Measurements from ENCODE around the gene GALNT7. TPM values are rescaled to one million over a fixed set of nuclear protein-coding genes. Genes with fewer than 3 reads are reported as not detected.

GALNT7 gene
- total RNA-seq, 4 donors from 2014 or later = 31.4 to 124 (median 105) TPM

GRCh38 chr4:173319696-173320095 lies 151.1 kb downstream of the GALNT7 start:
- H3K36me3 ChIP-seq = peaks cover 0 to 23% (median 0%) of the 10 kb centered on the region in 4 donors
- DNase-seq = no peak
- intact Hi-C loops (cut with DNase I; ENCODE audit: low total_unique reads) = loop anchor here (5.0 kb wide), 2 partner anchors 83 to 98 kb away; no protein-coding TSS in a partner anchor
- H3K27me3 ChIP-seq = no peaks in the 10 kb centered on the region
- 89 to 90% methylated on average over 2 of the region's 2 CpGs for WGBS, 2 donors (ENCODE audit: low coverage in 1 of 2)
- no peak overlapping the region for H3K27ac ChIP-seq
- H3K9me3 ChIP-seq = no peaks in the 10 kb centered on the region
- H3K4me3 ChIP-seq = no peak overlapping the region
- TF ChIP-seq POLR2A (IDR thresholded peaks at IDR 0.05) (no peak), CTCF (IDR thresholded peaks at IDR 0.05) (no peak), POLR2AphosphoS5 (IDR thresholded peaks at IDR 0.05) (no peak), EP300 (IDR thresholded peaks at IDR 0.05; ENCODE audit: low read depth) (no peak)
- H3K4me1 ChIP-seq = no peaks in the 10 kb centered on the region
- in situ Hi-C loops (cut with MboI; ENCODE audit: low pct_ligation_motif_present in 1 of 4, low pct_unique_long_range_greater_than_20kb in 1 of 4, low sequenced_read_pairs in 3 of 4) = loop anchor here in 3 of 4 donors (5.0 to 10.0 kb wide), 3 partner anchors 95 to 175 kb away; no protein-coding TSS in a partner anchor

GRCh38 chr4:173325007-173325736 lies 156.6 kb downstream of the GALNT7 start:
- H3K27me3 ChIP-seq = no peaks in the 10 kb centered on the region
- no peak overlapping the region for H3K4me3 ChIP-seq
- H3K4me1 ChIP-seq = no peaks in the 10 kb centered on the region
- 93 to 100% methylated on average over 2 to 5 of the region's 5 CpGs for WGBS, 2 donors (ENCODE audit: low coverage in 1 of 2)
- intact Hi-C loops (cut with DNase I; ENCODE audit: low total_unique reads) = no loop called here
- TF ChIP-seq EP300 (IDR thresholded peaks at IDR 0.05; ENCODE audit: low read depth) (no peak), POLR2A (IDR thresholded peaks at IDR 0.05) (no peak), POLR2AphosphoS5 (IDR thresholded peaks at IDR 0.05) (no peak), CTCF (IDR thresholded peaks at IDR 0.05) (no peak)
- no peaks in the 10 kb centered on the region for H3K9me3 ChIP-seq
- H3K27ac ChIP-seq = no peak overlapping the region
- H3K36me3 ChIP-seq = peaks cover 0 to 31% (median 2%) of the 10 kb centered on the region in 4 donors
- in situ Hi-C loops (cut with MboI; ENCODE audit: low pct_ligation_motif_present in 1 of 4, low pct_unique_long_range_greater_than_20kb in 1 of 4, low sequenced_read_pairs in 3 of 4) = loop anchor here in 1 of 4 donors (10.0 kb wide), 1 partner anchor 170 kb away; no protein-coding TSS in a partner anchor
- DNase-seq = no peak

- DNase-seq = no peak
- H3K27me3 ChIP-seq = no peaks in the 10 kb centered on the region
- in situ Hi-C loops (cut with MboI; ENCODE audit: low pct_ligation_motif_present in 1 of 4, low pct_unique_long_range_greater_than_20kb in 1 of 4, low sequenced_read_pairs in 3 of 4) = loop anchor here in 1 of 4 donors (10.0 kb wide), 1 partner anchor 166 kb away; no protein-coding TSS in a partner anchor
- no peak overlapping the region for H3K4me3 ChIP-seq
- TF ChIP-seq POLR2A (IDR thresholded peaks at IDR 0.05) (no peak), POLR2AphosphoS5 (IDR thresholded peaks at IDR 0.05) (no peak), CTCF (IDR thresholded peaks at IDR 0.05) (no peak), EP300 (IDR thresholded peaks at IDR 0.05; ENCODE audit: low read depth) (no peak)
- intact Hi-C loops (cut with DNase I; ENCODE audit: low total_unique reads) = no loop called here
- peaks cover 0 to 18% (median 5%) of the 10 kb centered on the region in 4 donors for H3K36me3 ChIP-seq
- no peak overlapping the region for H3K27ac ChIP-seq
- WGBS, 2 donors (ENCODE audit: low coverage in 1 of 2) = 89 to 91% methylated on average over 3 to 5 of the region's 5 CpGs
- peaks cover 3 to 24% (median 16%) of the 10 kb centered on the region in 4 donors for H3K4me1 ChIP-seq
- H3K9me3 ChIP-seq = no peaks in the 10 kb centered on the region
Observed at GRCh38 chr4:173328236-173328901, 159.8 kb downstream of the GALNT7 start.

GRCh38 chr4:173330590-173330989 lies 162.0 kb downstream of the GALNT7 start:
- H3K4me3 ChIP-seq = no peak overlapping the region
- DNase-seq = no peak
- TF ChIP-seq POLR2AphosphoS5 (IDR thresholded peaks at IDR 0.05) = no peak
- no peak for TF ChIP-seq CTCF (IDR thresholded peaks at IDR 0.05)
- TF ChIP-seq EP300 (IDR thresholded peaks at IDR 0.05; ENCODE audit: low read depth) = no peak
- no peak for TF ChIP-seq POLR2A (IDR thresholded peaks at IDR 0.05)
- peaks cover 3 to 28% (median 17%) of the 10 kb centered on the region in 4 donors for H3K4me1 ChIP-seq
- no peak overlapping the region for H3K27ac ChIP-seq
- peaks cover 0 to 13% (median 5%) of the 10 kb centered on the region in 4 donors for H3K36me3 ChIP-seq
- no peaks in the 10 kb centered on the region for H3K27me3 ChIP-seq
- WGBS, 2 donors (ENCODE audit: low coverage in 1 of 2) = 90 to 95% methylated on average over 2 of the region's 2 CpGs
- H3K9me3 ChIP-seq = no peaks in the 10 kb centered on the region
- in situ Hi-C loops (cut with MboI; ENCODE audit: low pct_ligation_motif_present in 1 of 4, low pct_unique_long_range_greater_than_20kb in 1 of 4, low sequenced_read_pairs in 3 of 4) (no loop called here), intact Hi-C loops (cut with DNase I; ENCODE audit: low total_unique reads) (loop anchor here (5.0 kb wide), 2 partner anchors 42 to 87 kb away; partner anchors contain the start of gene SAP30)
